ENCODE data around the gene TRAK1. TPM values are rescaled to one million over a fixed set of nuclear protein-coding genes. Genes with fewer than 3 reads are reported as not detected.

TRAK1 gene
- total RNA-seq (2022; extraction: Qiagen RNA extraction): 13.8 to 19.1 TPM (median 18.2 TPM) in 5 replicates

GRCh38 chr3:42090973-42091731 is at the start of gene TRAK1:
TSS of gene TRAK1 (plus strand) at chr3:42091357. CDS start at chr3:42091470, 113 bp downstream.

GRCh38 chr3:42266085-42266484 is 174.9 kb downstream of the TRAK1 start, which contains the start of gene CCK:
TSS of gene CCK (minus strand) at chr3:42266185. CDS start at chr3:42263630, 2,555 bp downstream.

Other genes starting within 250 kb of the TRAK1 start
- 4.8 to 11.3 TPM (median 4.9 TPM) in 5 replicates for gene ULK4, start 129.3 kb upstream of the TRAK1 start, total RNA-seq (2022; extraction: Qiagen RNA extraction)
- 1.6 to 2.6 TPM (median 1.7 TPM) in 5 replicates for gene CCK, start 174.8 kb downstream of the TRAK1 start, total RNA-seq (2022; extraction: Qiagen RNA extraction)

Measured in A549 treated with dexamethasone at 1 μM for 4 hours (cell line).